HCT116 (cell line): ENCODE results near the gene LIPM. TPM values are rescaled to one million over a fixed set of nuclear protein-coding genes. Genes with fewer than 3 reads are reported as not detected.

Experiments
- ATAC-seq: fragments of 200-7000 bp; cut with Tn5 transposase; 2 replicates; pipeline ENCODE4 v1.9.1; 2020; ENCODE audit warnings: mild to moderate bottlenecking, moderate library complexity
- BruUV-seq: library from RNA; stranded (reverse); fragments of 400-500 nt; replicated peaks from 2 replicates; lab custom pipeline; 2021; lab: Mats Ljungman, UMichigan
- CTCF ChIA-PET: fragments of 300-600 bp; sonication (Branson Sonifier 250); formaldehyde crosslinking; loops from one replicate; lab custom pipeline; 2021; ENCODE audit warnings: antibody characterized with exemption; lab: Charles Lee
- POLR2A ChIA-PET: fragments of 300-600, 350-600 bp; sonication (Branson Sonifier 250); formaldehyde crosslinking; loops from one replicate; lab custom pipeline; 2021; ENCODE audit warnings: antibody characterized with exemption; lab: Charles Lee
- RAD21 ChIA-PET, 2 experiments: fragments of 300-600 bp; sonication (Branson Sonifier 250); formaldehyde crosslinking; loops; one replicate each; lab custom pipeline; 2023; ENCODE audit warnings: low total read pairs in 2 of 2; ENCODE audit not compliant: uncharacterized antibody in 2 of 2, unreplicated experiment in 2 of 2, low non-redundant PET in 1 of 2; lab: Charles Lee
- DNase-seq: peaks from one replicate; pipeline ENCODE4 v3.0.0-alpha.2; 2010; ENCODE audit warnings: low read depth, low spot score
- H2AFZ ChIP-seq: fragments of 200-600 bp; shearing (Covaris generic), sonication (generic); 2 replicates; pipeline ENCODE4 v1.6.1; 2017; ENCODE audit warnings: low read depth, mixed run types, mixed read lengths, antibody characterized with exemption, low read length; ENCODE audit not compliant: poor library complexity, severe bottlenecking
- H3K27ac ChIP-seq: 2 replicates; pipeline ENCODE4 v1.5.1; 2012; ENCODE audit warnings: low read depth, low read length
- H3K27me3 ChIP-seq: fragments of 200-600 bp; sonication (generic); 2 replicates; pipeline ENCODE4 v1.6.1; 2016; ENCODE audit warnings: mixed run types, low read length, mixed read lengths; ENCODE audit not compliant: insufficient read depth
- H3K36me3 ChIP-seq, 2 experiments: fragments of 200-500 bp in 1 of 2; fragments of 200-600 bp in 1 of 2; sonication (Bioruptor generic) in 1 of 2; sonication (generic) in 1 of 2; 2 replicates each; pipeline versions ENCODE4 v1.5.1 to v1.6.1; 2014 to 2016; ENCODE audit warnings: low read length in 2 of 2, inconsistent platforms in 1 of 2, mixed read lengths in 1 of 2, mixed run types in 1 of 2; ENCODE audit not compliant: insufficient read depth in 2 of 2, control insufficient read depth in 1 of 2
- H3K4me1 ChIP-seq, 2 experiments: fragments of 200-600 bp in 1 of 2; sonication (generic) in 1 of 2; 2 replicates each; pipeline versions ENCODE4 v1.5.1 to v1.6.1; 2012 to 2017; ENCODE audit warnings: low read length in 2 of 2, inconsistent platforms in 1 of 2, mild to moderate bottlenecking in 1 of 2, mixed read lengths in 1 of 2, mixed run types in 1 of 2, moderate library complexity in 1 of 2; ENCODE audit not compliant: insufficient read depth in 2 of 2, control insufficient read depth in 1 of 2
- H3K4me2 ChIP-seq: fragments of 200-600 bp; sonication (generic); 2 replicates; pipeline ENCODE4 v1.6.1; 2017; ENCODE audit warnings: mixed run types, low read length, mixed read lengths
- H3K4me3 ChIP-seq, 2 experiments: fragments of 200-600 bp in 1 of 2; sonication (generic) in 1 of 2; replicated peaks in 1 of 2; 2 replicates each; pipeline ENCODE4 v1.5.1; 2011 to 2016; ENCODE audit warnings: low read length in 2 of 2, control low read depth in 1 of 2, low read depth in 1 of 2, mild to moderate bottlenecking in 1 of 2, mixed read lengths in 1 of 2, mixed run types in 1 of 2
- H3K79me2 ChIP-seq: fragments of 200-600 bp; sonication (generic); 2 replicates; pipeline ENCODE4 v1.6.1; 2017; ENCODE audit warnings: mild to moderate bottlenecking, mixed run types, low read length, moderate library complexity, mixed read lengths; ENCODE audit not compliant: insufficient read depth
- H3K9ac ChIP-seq: fragments of 200-600 bp; sonication (generic); 2 replicates; pipeline ENCODE4 v1.6.1; 2016; ENCODE audit warnings: low read length, mixed read lengths
- H3K9me2 ChIP-seq: fragments of 200-600 bp; sonication (generic), shearing (Covaris generic); 2 replicates; pipeline ENCODE4 v1.6.1; 2017; ENCODE audit warnings: mixed run types, mild to moderate bottlenecking, moderate library complexity; ENCODE audit not compliant: insufficient read depth
- H3K9me3 ChIP-seq, 2 experiments: fragments of 200-500 bp in 1 of 2; fragments of 200-600 bp in 1 of 2; sonication (Bioruptor generic) in 1 of 2; sonication (generic) in 1 of 2; 2 replicates each; pipeline ENCODE4 v1.6.1; 2014 to 2017; ENCODE audit warnings: low read length in 2 of 2, mixed read lengths in 2 of 2, inconsistent platforms in 1 of 2, low read depth in 1 of 2, mild to moderate bottlenecking in 1 of 2, mixed run types in 1 of 2, moderate library complexity in 1 of 2; ENCODE audit not compliant: control insufficient read depth in 1 of 2, insufficient read depth in 1 of 2
- H4K20me1 ChIP-seq: fragments of 200-600 bp; sonication (generic), shearing (Covaris generic); 2 replicates; pipeline ENCODE4 v1.6.1; 2017; ENCODE audit warnings: mixed run types, mild to moderate bottlenecking, moderate library complexity; ENCODE audit not compliant: insufficient read depth
- EGR1 ChIP-seq: IDR thresholded peaks from 2 replicates; pipeline ENCODE4 v1.6.1; 2012; ENCODE audit warnings: low read depth
- ELF1 ChIP-seq: IDR thresholded peaks from 2 replicates; pipeline ENCODE4 v1.6.1; 2012; ENCODE audit warnings: low read depth, borderline replicate concordance
- EZH2 ChIP-seq: fragments of 200-600 bp; sonication (generic); IDR thresholded peaks from 2 replicates; pipeline ENCODE4 v1.6.1; 2017; ENCODE audit warnings: antibody characterized with exemption, mixed run types
- RAD21 ChIP-seq: IDR thresholded peaks from 2 replicates; pipeline ENCODE4 v1.6.1; 2012; ENCODE audit warnings: low read depth, mild to moderate bottlenecking
- SIN3A ChIP-seq: IDR thresholded peaks from 2 replicates; pipeline ENCODE4 v1.6.1; 2012; ENCODE audit warnings: low read depth
- SRF ChIP-seq: IDR thresholded peaks from 2 replicates; pipeline ENCODE4 v1.6.1; 2012; ENCODE audit warnings: low read depth
- TCF7L2 ChIP-seq: IDR thresholded peaks from 2 replicates; pipeline ENCODE4 v1.7.0; 2011; ENCODE audit warnings: borderline replicate concordance, inconsistent platforms; ENCODE audit not compliant: insufficient read depth, insufficient read length; ENCODE audit errors: extremely low read depth
- YY1 ChIP-seq: IDR thresholded peaks from 2 replicates; pipeline ENCODE4 v1.6.1; 2011; ENCODE audit warnings: low read length, low read depth, moderate library complexity, mild to moderate bottlenecking; ENCODE audit not compliant: insufficient replicate concordance; ENCODE audit errors: extremely low read depth
- ZFX ChIP-seq: fragments of 450-650 bp; IDR thresholded peaks from 2 replicates; pipeline ENCODE4 v1.6.1; 2017
- ZNF274 ChIP-seq: fragments of 200-500 bp; sonication (Bioruptor generic); IDR thresholded peaks from 2 replicates; pipeline ENCODE4 v1.6.1; 2014; ENCODE audit warnings: mild to moderate bottlenecking, low read depth, low read length, inconsistent platforms
- intact Hi-C: fragments of 100-400 bp; cut with micrococcal nuclease; formaldehyde crosslinking; loops from 2 replicates; pipeline ENCODE4 v1.10.0; 2022
- total RNA-seq: library from RNA; stranded (reverse); gene quantifications from one replicate; pipeline ENCODE4 v1.2.1, GENCODE V29; 2021; ENCODE audit not compliant: unreplicated experiment
- TF ChIP-seq, protein P1 (sequence below): IDR thresholded peaks from 2 replicates; pipeline ENCODE4 v1.6.1; 2012; ENCODE audit warnings: low read depth
- TF ChIP-seq, protein P2 (sequence below): IDR thresholded peaks from 2 replicates; pipeline ENCODE4 v1.6.1; 2012

Gene LIPM
- total RNA-seq, 1 experiment from 2014 or later = not detected

DNA sequence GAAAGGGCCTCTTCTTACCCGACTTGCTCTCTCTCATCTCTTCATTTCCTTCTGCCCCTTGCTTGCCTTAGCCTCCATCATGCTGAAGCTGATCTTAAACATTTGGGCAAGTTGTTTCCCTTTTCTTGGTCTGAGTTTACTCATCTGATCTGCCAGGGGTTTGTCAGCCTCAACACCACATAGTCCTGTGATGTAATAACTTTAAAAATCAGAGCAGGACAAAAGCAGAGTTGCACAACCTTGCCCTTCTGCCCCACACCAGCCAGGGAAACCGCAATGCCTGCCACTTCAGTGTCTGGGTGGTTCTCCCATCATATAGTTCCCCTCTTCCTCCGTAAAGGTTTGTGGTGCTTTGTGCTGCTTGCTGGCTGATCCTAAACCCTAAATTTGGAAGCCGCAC is 9.9 kb upstream of the LIPM start:
- Histone ChIP-seq H3K27me3 (no peaks in the 10 kb centered on the region), H3K27ac (no peak overlapping the region), H3K9me3 (no peaks in the 10 kb centered on the region), H3K9me2 (no peaks in the 10 kb centered on the region), H3K4me2 (no peak overlapping the region), H3K4me3 (no peak overlapping the region), H3K4me1 (peaks cover 6 to 10% of the 10 kb centered on the region in 2 experiments; a peak in 3 of 4 replicates), H2AFZ (no peak overlapping the region), H3K9ac (no peak overlapping the region), H3K79me2 (no peaks in the 10 kb centered on the region), H3K36me3 (no peaks in the 10 kb centered on the region), H4K20me1 (no peaks in the 10 kb centered on the region)
- no TSS peak for BruUV-seq
- no peak for DNase-seq
- RAD21 ChIA-PET = no interaction called here
- TF ChIP-seq SRF (no peak), EGR1 (no peak), YY1 (no peak), RAD21 (no peak), ZFX (no peak), ZNF274 (no peak), SIN3A (no peak), EZH2 (no peak), ELF1 (no peak), TCF7L2 (no peak)
- TF ChIP-seq, protein P1, sequence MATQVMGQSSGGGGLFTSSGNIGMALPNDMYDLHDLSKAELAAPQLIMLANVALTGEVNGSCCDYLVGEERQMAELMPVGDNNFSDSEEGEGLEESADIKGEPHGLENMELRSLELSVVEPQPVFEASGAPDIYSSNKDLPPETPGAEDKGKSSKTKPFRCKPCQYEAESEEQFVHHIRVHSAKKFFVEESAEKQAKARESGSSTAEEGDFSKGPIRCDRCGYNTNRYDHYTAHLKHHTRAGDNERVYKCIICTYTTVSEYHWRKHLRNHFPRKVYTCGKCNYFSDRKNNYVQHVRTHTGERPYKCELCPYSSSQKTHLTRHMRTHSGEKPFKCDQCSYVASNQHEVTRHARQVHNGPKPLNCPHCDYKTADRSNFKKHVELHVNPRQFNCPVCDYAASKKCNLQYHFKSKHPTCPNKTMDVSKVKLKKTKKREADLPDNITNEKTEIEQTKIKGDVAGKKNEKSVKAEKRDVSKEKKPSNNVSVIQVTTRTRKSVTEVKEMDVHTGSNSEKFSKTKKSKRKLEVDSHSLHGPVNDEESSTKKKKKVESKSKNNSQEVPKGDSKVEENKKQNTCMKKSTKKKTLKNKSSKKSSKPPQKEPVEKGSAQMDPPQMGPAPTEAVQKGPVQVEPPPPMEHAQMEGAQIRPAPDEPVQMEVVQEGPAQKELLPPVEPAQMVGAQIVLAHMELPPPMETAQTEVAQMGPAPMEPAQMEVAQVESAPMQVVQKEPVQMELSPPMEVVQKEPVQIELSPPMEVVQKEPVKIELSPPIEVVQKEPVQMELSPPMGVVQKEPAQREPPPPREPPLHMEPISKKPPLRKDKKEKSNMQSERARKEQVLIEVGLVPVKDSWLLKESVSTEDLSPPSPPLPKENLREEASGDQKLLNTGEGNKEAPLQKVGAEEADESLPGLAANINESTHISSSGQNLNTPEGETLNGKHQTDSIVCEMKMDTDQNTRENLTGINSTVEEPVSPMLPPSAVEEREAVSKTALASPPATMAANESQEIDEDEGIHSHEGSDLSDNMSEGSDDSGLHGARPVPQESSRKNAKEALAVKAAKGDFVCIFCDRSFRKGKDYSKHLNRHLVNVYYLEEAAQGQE = no peak
- TF ChIP-seq, protein P2, sequence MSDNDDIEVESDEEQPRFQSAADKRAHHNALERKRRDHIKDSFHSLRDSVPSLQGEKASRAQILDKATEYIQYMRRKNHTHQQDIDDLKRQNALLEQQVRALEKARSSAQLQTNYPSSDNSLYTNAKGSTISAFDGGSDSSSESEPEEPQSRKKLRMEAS = no peak
- POLR2A ChIA-PET = no interaction called here
- CTCF ChIA-PET = interaction anchor here (0.6 kb wide), 1 partner anchor 16 kb away, joined by 3 read pairs; no protein-coding TSS in a partner anchor
- no peak for ATAC-seq
- intact Hi-C loops = loop anchor here (5.0 kb wide), 2 partner anchors 105 to 225 kb away; no protein-coding TSS in a partner anchor
